ENCODE results near the gene PUM2.

DNA sequence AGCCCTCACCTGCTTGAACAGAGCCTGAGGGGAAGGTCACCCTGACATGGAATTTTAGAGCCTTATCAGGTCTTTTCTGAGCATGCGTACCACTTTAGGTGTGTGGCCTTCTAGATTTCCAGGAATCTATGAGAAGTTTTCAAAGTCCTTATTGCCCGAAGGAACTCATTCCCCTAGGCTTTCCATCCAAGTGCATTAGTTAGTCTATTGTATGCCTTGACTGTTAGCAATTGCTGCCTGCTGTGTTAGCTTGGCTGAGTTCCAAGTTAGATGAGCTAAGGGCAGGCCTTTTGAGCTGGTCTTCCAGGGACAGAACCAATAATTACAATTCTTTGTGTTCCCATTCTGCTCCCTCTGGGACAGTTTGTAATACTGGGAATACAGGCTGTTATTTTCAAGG lies 30.8 kb upstream of the PUM2 start:
- TF ChIP-seq POLR2A (IDR thresholded peaks at IDR 0.05; ENCODE audit: low read depth, low read length) (no peak), POLR2AphosphoS5 (IDR thresholded peaks at IDR 0.05; ENCODE audit: low read depth, low read length) (no peak), TAF1 (IDR thresholded peaks at IDR 0.05; ENCODE audit: borderline replicate concordance, low read depth, low read length) (no peak)

Measured in GM12892 (cell line).